ENCODE measurements around the gene OR2A25.

OR2A25 gene

GRCh38 chr7:144074374-144074773, 4.8 kb downstream of the OR2A25 start:
- no peak for DNase-seq

DNA sequence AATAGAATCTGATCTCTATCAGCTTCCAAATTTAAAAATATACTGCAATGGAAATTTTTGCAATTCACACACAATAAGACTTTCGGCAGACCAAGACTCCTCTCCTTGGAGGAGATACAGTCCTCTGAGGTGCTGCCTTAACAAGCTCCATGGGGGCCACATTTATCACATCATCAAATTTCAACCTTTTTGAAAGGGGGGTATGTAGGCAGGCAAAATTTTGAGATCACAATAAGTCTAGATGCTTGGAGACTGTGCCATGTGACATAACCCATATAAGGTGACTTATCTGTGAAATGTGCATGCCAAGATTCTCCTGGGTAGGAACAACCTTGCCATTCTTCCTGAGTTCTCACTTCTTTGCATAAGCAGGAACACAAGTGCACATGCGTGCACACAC, 16.4 kb downstream of the OR2A25 start, which contains the start of gene OR2A12:
OR2A12 (plus strand) TSS at position 301 of the 400 bp plus-strand sequence. CDS start 8,830 bp downstream, outside the sequence.
- no peak for DNase-seq

- no peak for DNase-seq
Observed at GRCh38 chr7:144086730-144087129, 17.1 kb downstream of the OR2A25 start.

DNA sequence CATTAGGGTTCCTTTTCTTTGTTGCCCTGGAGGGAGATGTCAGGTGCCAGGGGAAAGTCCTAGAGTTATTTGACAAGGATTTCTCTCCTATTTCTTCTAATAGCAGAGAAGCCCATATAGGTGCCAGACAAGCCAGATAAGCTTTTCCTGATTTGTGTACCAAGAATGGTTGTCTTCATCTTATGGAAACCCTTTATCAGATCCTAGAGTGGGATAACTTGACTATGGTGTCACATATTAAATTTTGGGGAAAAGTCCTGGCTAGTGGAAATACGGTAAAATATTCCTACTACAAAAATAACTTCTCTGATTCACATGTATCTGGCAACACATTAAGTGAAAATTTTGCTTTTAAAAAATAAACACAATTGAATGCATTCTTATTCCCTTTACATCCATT, 17.6 kb downstream of the OR2A25 start:
- DNase-seq = no peak

DNA sequence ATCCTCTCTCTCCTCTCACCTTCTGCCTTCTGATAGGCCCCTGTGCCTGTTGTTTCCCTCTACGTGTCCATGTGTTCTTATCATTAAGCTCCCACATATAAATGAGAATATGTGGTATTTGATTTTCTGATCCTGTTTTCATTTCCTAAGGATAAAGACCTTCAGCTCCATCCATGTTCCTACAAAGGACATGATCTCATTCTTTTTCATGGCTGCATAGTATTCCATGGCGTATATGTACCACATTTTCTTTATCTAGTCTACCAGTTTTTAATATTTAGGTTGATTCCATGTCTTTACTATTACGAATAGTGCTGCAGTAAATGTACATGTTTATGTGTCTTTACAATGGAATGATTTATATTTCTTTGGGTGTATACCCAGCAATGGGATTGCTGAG, 21.1 kb downstream of the OR2A25 start:
- DNase-seq = no peak

DNA sequence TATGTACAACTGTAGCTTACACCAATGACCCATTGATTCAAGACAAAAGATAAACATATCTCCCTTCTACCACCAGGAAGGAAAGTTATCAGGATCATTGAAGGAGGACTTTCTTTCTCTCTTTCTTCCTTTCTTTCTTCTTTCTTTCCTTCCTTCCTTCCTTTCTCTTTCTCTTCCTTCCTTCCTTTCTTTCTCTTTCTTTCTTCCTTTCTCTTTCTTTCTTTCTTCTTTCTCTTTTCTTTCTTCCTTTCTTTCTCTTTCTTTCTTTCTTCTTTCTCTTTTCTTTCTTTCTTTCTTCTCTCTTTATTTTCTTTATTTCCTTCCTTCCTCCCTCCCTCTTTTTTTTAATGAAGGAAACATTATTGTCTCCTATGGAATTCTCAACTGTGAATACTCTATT, 29.2 kb downstream of the OR2A25 start:
- DNase-seq = no peak

DNA sequence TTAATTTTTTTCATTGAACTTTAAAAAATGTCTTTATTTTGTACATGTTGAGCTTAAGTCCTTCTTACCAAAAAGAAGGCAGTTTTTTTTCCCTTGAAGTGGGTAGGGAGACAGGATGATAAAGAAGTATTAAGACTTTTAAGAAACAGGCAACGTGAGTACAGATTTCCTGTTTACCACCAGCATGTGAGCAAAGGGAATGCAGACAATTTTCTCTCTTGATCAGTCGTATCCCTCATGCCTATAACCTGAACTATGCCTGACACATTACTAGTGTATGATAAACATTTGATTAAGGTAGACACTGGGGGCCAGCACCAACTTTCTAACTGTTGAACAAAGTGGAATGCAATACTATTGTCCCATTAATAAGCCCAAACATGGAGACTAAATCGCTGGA, 31.0 kb downstream of the OR2A25 start:
- no peak for DNase-seq

GRCh38 chr7:144102041-144102440, 32.4 kb downstream of the OR2A25 start:
- no peak for DNase-seq

DNA sequence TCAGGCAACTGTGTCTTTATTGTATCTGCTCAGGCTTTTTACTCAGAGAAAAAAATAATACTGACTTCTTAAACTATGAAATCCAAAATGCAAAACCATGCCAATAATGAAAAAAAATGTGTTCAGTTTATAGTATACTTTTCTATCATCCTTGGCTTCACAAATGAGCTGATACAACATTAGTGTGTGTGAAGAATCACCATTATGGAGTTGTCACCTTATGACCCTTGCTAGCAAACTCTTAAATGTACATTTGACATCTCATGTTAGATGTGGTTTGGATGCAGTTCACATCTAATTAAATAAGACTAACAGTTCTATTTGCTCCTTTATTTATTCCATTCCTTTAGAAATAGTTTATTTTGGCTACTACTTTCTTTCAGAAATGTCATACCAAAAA, 35.6 kb downstream of the OR2A25 start:
- DNase-seq = no peak

GRCh38 chr7:144109283-144109682, 39.7 kb downstream of the OR2A25 start, which contains the start of gene OR2A2:
Gene OR2A2 (plus strand): TSS chr7:144109583. CDS start chr7:144109583, 0 bp downstream.
- DNase-seq = no peak

DNA sequence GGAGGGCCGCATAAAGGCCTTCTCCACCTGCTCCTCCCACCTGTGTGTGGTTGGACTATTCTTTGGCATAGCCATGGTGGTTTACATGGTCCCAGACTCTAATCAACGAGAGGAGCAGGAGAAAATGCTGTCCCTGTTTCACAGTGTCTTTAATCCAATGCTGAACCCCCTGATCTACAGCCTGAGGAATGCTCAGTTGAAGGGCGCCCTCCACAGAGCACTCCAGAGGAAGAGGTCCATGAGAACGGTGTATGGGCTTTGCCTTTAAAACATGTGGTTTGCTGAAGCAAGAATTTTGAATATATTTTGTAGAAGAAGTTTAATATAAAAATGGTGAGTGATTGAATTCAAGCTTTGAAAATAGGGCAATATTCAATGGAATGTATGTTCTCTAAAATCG, 40.7 kb downstream of the OR2A25 start:
- DNase-seq = no peak

DNA sequence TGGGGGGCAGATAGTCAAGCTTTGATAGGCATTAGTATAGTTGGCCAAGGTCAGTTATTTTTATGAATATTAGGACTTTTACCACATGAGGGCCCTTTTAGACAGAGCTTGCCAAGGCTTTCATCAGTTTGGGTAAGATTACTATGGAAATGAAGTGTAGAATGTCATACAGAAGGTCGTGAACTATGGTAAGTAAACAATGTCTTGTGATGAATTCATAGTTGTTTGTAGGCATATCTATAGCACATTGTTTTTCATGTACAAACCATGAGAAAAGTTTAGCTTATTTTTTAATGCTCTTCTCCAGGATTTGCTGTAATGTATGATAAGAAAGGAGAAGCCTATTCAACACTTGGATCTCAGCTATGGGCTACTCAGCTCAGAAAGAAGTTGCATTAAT, 44.0 kb downstream of the OR2A25 start:
- no peak for DNase-seq

DNA sequence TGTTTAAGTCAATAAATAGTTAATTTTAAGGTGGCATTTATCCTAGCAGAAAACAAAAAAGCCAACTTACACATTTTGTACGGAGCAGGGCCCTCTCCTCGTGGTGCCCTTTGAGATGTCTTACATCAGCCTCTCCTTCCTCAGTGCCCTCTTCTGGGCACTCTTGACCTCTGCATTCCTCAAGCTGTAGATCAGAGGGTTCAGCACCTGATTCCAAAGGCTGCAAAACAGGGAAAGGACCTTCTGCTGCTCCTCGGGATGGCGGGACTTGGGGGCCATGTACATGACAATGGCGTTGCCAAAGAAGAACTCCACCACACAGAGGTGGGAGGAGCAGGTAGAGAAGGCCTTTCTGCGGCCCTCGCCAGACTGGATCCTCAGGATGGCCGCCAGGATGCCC, 48.7 kb downstream of the OR2A25 start:
- DNase-seq = no peak

GRCh38 chr7:144122876-144123275, 53.3 kb downstream of the OR2A25 start, which contains the start of gene OR2A14:
Gene OR2A14 (plus strand): TSS chr7:144123176. CDS start chr7:144129113, 5,937 bp downstream.
- no peak for DNase-seq

Measured in COR-L47 (cell line).